GM18907 (cell line): ENCODE measurements around the gene IFT43.
"Not testable (repeated sequence)": the region's sequence is repeated elsewhere in the genome, so short reads cannot be mapped to it uniquely, and the experiment has no call there.

Experiments
- ATAC-seq: cut with Tn5 transposase; IDR thresholded peaks from one replicate; pipeline ENCODE4 v1.9.1; 2021; ENCODE audit warnings: mild to moderate bottlenecking, moderate library complexity; ENCODE audit not compliant: unreplicated experiment

IFT43 gene

GRCh38 chr14:76009627-76010026 lies 24.1 kb downstream of the IFT43 start:
- ATAC-seq: not testable (repeated sequence)

- no peak for ATAC-seq
These were observed 26.4 kb downstream of the IFT43 start for GRCh38 chr14:76011930-76012329.

- no peak for ATAC-seq
These were observed 26.8 kb downstream of the IFT43 start for GRCh38 chr14:76012354-76012753.

DNA sequence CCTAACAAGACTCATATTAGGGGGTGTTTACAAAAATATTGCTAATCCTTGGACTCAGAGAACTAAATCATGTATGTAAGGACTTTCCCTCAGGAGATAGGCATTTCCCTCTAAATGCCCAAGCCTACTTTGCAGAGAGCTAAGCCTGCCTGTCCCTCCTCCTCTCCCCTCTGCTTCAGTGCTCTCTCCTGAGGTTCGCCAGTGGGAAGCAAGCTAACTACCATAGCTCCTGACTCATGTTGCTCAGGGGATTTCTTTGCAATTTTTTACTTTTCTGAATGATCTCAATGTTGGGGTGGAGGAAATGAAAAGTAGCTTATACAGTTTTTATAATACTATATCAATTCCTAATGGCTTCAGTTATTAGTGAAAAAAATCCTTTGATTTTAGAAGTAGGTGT lies 29.6 kb downstream of the IFT43 start:
- ATAC-seq: no peak

GRCh38 chr14:76015668-76016067 lies 30.1 kb downstream of the IFT43 start:
- no peak for ATAC-seq

- ATAC-seq: no peak
These were observed 34.1 kb downstream of the IFT43 start for GRCh38 chr14:76019676-76020075.

GRCh38 chr14:76022991-76023390 lies 37.4 kb downstream of the IFT43 start:
- ATAC-seq: no peak

DNA sequence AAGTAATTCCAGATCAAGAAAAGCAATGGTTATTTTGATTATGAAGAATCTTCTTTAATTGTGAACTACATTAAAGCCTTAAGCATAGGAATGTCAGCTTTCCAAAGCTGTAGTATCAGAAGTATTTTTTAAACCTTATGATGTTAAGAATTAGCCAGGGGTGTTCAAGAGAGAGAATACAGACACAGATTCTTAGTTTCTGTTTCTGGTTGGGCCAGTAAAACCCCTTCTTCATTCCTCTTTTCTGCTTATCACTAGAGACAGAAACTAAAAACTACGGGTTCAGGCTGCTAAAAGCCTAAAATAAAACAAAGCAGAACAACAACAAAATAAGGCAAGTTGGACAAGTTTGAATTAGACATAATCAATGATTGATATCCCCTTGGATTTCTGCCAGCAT lies 38.2 kb downstream of the IFT43 start:
- no peak for ATAC-seq

DNA sequence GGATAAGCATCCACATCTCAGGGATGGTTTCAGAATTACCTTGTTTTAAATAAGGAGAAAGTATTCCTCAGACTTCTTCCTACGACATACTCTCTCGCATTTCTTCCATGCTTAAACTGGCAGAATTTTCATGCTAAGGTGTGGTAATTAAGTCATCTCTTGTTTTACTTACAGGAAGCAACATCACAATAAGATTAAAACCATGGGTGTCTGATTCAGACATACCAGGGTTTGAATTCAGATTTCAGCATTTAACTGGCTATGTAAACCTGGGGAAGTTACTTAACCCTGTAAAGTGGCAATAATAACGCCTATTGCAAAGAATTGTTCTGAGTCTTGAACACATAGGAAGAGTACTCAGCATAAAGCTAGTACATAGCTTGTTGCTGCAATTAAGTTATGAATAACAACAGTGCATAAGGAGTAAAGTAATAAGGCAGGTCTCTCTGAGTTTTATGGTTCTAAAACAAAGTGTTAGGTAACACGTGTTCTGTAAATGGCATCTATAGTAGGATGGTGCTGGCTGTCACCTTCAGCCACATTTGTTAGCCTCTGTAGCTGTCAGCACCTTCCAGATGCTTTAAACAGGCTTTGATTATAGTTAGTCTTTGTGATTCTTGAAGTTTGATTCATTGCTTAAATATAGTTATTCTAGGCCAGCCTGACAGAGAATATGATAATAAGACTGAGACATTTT lies 38.8 kb downstream of the IFT43 start:
- no peak for ATAC-seq

DNA sequence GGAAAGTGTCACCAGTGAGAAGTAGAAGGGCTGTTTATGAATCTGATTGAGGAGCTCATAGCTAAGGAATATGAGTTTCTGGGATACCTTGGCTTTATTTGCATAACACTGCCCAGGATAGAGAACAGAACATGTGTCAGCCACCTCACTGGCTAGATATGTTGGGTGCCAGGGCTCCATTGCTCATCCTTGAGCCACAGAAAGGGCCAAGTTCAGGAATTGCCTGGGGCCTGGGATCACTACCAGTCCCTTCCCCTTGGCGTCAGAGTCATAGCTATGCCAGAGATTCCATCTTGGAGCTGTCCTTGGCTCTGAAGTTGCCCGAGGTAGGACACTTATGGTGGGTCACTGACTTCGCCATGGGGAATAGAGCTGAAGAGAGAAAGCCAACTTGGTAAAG lies 49.0 kb downstream of the IFT43 start:
- no peak for ATAC-seq

DNA sequence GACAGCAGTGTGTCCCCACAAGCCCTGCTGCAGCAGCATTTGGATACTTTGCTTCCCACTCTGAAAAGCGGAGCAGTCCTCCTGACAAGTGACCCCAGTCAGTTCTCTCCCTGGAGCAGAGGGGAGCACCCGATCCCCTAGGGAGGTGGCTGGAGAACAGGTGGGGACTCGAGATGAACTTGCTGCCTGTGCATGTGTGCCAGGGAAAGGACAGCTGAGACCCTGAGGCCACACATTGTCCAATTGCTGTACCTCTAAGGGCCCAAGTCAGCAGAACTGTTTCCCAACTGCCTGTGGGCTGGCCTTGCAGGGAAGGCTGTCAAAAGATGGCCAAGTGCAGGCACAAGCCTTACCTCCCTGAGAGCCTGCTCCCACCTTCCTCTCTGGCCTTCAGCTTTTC lies 55.1 kb downstream of the IFT43 start:
- ATAC-seq: no peak

- ATAC-seq: no peak
These were observed 60.2 kb downstream of the IFT43 start for GRCh38 chr14:76045773-76046172.

DNA sequence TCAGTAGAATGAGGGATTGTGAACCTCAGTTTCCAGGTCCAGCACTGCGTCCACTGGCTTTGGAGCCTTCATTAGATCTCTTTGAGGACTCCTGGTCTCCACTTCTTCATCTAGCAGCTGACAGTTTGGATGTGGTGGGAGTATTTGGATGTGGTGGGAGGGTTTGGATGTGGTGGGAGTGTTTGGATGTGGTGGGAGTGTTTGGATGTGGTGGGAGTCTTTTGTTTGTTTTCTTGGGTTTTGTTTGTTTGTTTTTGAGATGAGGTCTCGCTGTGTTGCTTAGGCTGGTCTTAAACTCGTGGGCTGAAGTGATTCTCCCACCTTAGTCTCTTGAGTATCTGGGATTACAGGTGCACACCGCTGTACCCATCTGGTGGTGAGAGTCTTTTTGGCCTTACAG lies 64.7 kb downstream of the IFT43 start:
- no peak for ATAC-seq

- ATAC-seq: no peak
These were observed 65.3 kb downstream of the IFT43 start for GRCh38 chr14:76050797-76051392.

DNA sequence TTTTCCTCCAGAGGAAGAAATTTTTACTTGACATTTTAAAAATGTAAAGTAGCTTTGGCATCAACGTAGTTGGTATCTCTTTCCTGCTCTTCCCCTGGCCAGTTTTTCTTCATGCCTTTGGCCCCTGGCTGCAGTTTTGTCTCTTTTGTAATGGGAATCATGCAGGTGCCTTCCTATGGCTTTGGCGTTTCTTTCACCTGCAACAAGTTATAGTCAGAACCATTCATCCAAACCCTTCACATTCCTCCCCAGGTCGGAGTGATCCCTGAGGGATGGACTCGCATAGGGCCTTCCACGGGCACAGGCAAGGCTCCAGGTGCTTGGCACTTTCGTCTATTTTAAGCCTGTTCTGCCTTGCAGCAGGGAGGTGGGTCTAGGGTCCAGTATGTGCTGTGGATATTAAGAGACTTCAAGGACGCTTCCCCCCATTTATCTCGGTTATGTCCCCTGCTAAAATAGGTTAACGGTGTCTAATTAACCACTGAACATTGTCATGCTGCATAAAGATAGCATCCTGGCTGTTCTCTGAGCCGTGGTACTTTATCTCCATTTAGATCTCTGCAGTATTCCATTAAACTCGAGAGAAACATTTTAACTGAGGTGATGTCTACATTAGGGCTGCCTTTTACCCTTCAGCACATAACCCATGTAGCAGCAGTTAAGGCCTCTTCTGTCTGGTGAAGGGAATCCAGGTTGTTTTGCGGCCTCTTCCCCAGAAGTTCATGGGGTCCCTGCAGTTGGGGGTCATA lies 66.3 kb downstream of the IFT43 start:
- ATAC-seq: no peak

- ATAC-seq: no peak
These were observed 68.2 kb downstream of the IFT43 start for GRCh38 chr14:76053572-76054355.

GRCh38 chr14:76055330-76055729 lies 69.8 kb downstream of the IFT43 start:
- ATAC-seq: no peak

GRCh38 chr14:76056128-76056527 lies 70.6 kb downstream of the IFT43 start:
- ATAC-seq: no peak

GRCh38 chr14:76057914-76058313 lies 72.4 kb downstream of the IFT43 start:
- ATAC-seq: no peak

- no peak for ATAC-seq
These were observed 77.8 kb downstream of the IFT43 start for GRCh38 chr14:76063327-76063726.

GRCh38 chr14:76065519-76065918 lies 80.0 kb downstream of the IFT43 start:
- ATAC-seq: no peak
